Suprapubic skin (tissue), 4 donors: ENCODE measurements around the gene MAST4. TPM values are rescaled to one million over a fixed set of nuclear protein-coding genes. Genes with fewer than 3 reads are reported as not detected.

ENCODE experiments used
- DNase-seq, 2 donors: peaks; one replicate each; pipeline ENCODE4 v3.0.0-alpha.2; 2019; ENCODE audit warnings: low spot score in 2 of 2
- H3K27ac ChIP-seq: fragments of 200-600 bp; sonication (generic); one replicate; pipeline ENCODE4 v1.5.1; 2019
- H3K27me3 ChIP-seq: fragments of 200-600 bp; sonication (generic); one replicate; pipeline ENCODE4 v1.5.1; 2019
- H3K36me3 ChIP-seq: fragments of 200-600 bp; sonication (generic); one replicate; pipeline ENCODE4 v1.5.1; 2019
- H3K4me1 ChIP-seq: fragments of 200-600 bp; sonication (generic); one replicate; pipeline ENCODE4 v1.5.1; 2019
- H3K4me3 ChIP-seq: fragments of 200-600 bp; sonication (generic); one replicate; pipeline ENCODE4 v1.5.1; 2019; ENCODE audit warnings: mild to moderate bottlenecking
- H3K9me3 ChIP-seq: fragments of 200-600 bp; sonication (generic); one replicate; pipeline ENCODE4 v1.5.1; 2019
- EP300 ChIP-seq: sonication (generic); formaldehyde crosslinking; IDR thresholded peaks from one replicate; pipeline ENCODE4 v1.6.1; 2017; ENCODE audit warnings: antibody characterized with exemption
- POLR2A ChIP-seq, 2 donors: fragments of 450-650 bp; IDR thresholded peaks; one replicate each; pipeline ENCODE4 v1.6.1; 2017; ENCODE audit warnings: antibody characterized with exemption in 2 of 2, mild to moderate bottlenecking in 2 of 2, moderate library complexity in 2 of 2
- POLR2AphosphoS5 ChIP-seq, 3 donors: sonication (generic); formaldehyde crosslinking; IDR thresholded peaks; one replicate each; pipeline ENCODE4 v1.6.1; 2017; ENCODE audit warnings: antibody characterized with exemption in 3 of 3
- WGBS: methylation state at CpG from one replicate; pipeline ENCODE4 v1.1.5; 2018; 5-methylcytosine and 5-hydroxymethylcytosine counted together
- total RNA-seq, 4 donors: library from RNA; depleted of rRNA; stranded (reverse); fragments of >200 nt; gene quantifications; one replicate each; pipeline ENCODE4 v1.1.0, GENCODE V29; 2016
- TF ChIP-seq, protein P1 (sequence below), 2 donors: fragments of 200-600 bp in 1 of 2; fragments of 450-650 bp in 1 of 2; sonication (generic) in 1 of 2; IDR thresholded peaks; one replicate each; pipeline ENCODE4 v1.5.1; 2016 to 2019; ENCODE audit warnings: antibody characterized with exemption in 2 of 2, mild to moderate bottlenecking in 1 of 2, moderate library complexity in 1 of 2

The MAST4 gene
- total RNA-seq, 4 donors from 2014 or later: 79.2 to 144 (median 98.1) TPM

DNA sequence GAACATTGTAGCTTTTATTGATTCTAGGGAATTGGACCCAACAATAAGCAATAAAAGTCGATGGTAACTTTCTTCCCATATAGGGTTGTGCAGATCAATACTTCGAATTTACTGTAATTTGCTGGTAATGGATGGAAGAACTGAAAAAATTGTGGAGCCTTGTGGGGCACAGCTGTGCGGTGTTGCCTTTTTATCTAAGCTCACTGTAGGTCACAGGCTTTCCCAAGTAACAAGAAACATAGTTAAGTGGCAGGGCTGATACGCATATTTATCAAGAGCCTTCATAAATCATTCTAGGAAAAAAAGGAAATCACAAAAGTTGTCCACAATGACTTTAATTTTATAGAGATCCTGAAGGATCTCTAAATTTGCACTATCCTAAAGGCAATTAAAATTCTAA lies 292.9 kb downstream of the MAST4 start:
- H3K27ac ChIP-seq: no peak overlapping the region

DNA sequence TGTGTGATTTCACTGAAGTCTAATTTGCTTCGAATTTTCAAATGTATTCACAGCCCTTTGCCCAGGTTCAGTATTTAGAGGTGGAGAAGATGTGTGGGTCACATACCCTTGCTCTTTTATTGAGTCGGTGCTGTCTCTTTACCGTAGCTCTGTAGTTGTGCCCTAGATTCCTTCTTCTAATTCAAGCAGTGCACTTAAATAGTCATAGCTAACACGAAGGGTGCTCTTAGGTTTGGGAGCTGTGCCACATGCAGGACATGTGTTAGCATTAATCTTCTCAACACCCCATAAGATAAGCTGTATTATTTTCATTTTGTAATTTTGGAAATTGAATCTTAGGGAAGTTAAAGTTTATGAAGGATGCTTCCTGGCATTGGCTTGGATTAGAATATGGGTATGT lies 293.3 kb downstream of the MAST4 start:
- no peak for DNase-seq
- peaks cover 21% of the 10 kb centered on the region for H3K4me1 ChIP-seq
- H3K9me3 ChIP-seq: no peaks in the 10 kb centered on the region
- no peak overlapping the region for H3K27ac ChIP-seq
- WGBS: 51% methylated on average over 4 of the region's 4 CpGs
- TF ChIP-seq POLR2AphosphoS5 (IDR thresholded peaks at IDR 0.05): no peak
- TF ChIP-seq, protein P1, sequence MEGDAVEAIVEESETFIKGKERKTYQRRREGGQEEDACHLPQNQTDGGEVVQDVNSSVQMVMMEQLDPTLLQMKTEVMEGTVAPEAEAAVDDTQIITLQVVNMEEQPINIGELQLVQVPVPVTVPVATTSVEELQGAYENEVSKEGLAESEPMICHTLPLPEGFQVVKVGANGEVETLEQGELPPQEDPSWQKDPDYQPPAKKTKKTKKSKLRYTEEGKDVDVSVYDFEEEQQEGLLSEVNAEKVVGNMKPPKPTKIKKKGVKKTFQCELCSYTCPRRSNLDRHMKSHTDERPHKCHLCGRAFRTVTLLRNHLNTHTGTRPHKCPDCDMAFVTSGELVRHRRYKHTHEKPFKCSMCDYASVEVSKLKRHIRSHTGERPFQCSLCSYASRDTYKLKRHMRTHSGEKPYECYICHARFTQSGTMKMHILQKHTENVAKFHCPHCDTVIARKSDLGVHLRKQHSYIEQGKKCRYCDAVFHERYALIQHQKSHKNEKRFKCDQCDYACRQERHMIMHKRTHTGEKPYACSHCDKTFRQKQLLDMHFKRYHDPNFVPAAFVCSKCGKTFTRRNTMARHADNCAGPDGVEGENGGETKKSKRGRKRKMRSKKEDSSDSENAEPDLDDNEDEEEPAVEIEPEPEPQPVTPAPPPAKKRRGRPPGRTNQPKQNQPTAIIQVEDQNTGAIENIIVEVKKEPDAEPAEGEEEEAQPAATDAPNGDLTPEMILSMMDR (IDR thresholded peaks at IDR 0.05): no peak
- no peak for TF ChIP-seq POLR2A (IDR thresholded peaks at IDR 0.05)
- no peak for TF ChIP-seq EP300
- no peaks in the 10 kb centered on the region for H3K27me3 ChIP-seq
- H3K36me3 ChIP-seq: no peaks in the 10 kb centered on the region
- no peak overlapping the region for H3K4me3 ChIP-seq

More for the DNA sequence above, 292.9 kb downstream of the MAST4 start:
- DNase-seq: no peak
- TF ChIP-seq EP300 (no peak), POLR2A (IDR thresholded peaks at IDR 0.05) (no peak)
- TF ChIP-seq, protein P1 (IDR thresholded peaks at IDR 0.05): no peak
- H3K27me3 ChIP-seq: no peaks in the 10 kb centered on the region
- H3K4me3 ChIP-seq: no peak overlapping the region
- H3K9me3 ChIP-seq: no peaks in the 10 kb centered on the region
- no peaks in the 10 kb centered on the region for H3K36me3 ChIP-seq
- peaks cover 21% of the 10 kb centered on the region for H3K4me1 ChIP-seq
- 44% methylated on average over 4 of the region's 4 CpGs for WGBS

DNA sequence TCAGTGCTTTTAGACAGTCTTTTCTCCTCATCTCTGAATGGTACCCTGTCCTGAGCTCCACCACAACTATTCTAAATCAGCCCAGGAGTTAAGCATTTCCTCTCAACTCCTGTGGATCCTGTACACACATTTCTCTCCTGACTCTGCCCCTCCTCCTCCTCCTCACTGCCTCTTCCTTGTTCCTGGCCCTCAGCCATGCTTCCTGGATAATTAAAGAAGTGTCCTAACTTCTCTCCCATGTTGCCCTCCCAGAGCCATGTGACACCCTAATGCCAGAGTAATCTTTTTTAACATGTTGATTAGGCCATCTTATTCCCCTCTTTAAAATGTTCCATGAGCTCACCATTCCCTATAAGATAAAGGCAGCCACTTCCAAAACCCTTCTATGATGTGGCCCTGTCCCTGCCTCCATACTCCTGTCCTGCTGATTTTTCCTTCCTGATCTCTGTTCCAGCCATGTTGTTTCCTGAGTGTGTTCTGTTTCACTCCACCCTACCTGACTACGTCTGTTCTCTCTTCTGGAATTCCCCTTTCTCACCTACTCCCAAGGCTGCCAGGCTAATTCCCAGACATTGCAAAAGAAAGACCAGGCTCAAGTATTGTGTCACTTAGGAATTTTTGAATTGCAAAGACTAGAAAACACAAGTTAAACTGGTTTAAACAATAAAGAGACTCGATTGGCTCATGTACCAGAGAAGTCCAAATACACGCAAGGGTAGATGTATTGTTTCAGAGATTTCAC lies 295.2 kb downstream of the MAST4 start:
- no peaks in the 10 kb centered on the region for H3K36me3 ChIP-seq
- no peak for TF ChIP-seq POLR2A (IDR thresholded peaks at IDR 0.05)
- TF ChIP-seq POLR2AphosphoS5 (IDR thresholded peaks at IDR 0.05): no peak
- TF ChIP-seq EP300: no peak
- TF ChIP-seq, protein P1 (IDR thresholded peaks at IDR 0.05): no peak
- WGBS: 49% methylated on average over 3 of the region's 3 CpGs
- DNase-seq: no peak
- H3K27me3 ChIP-seq: no peaks in the 10 kb centered on the region
- H3K9me3 ChIP-seq: no peaks in the 10 kb centered on the region
- H3K27ac ChIP-seq: peak overlapping the region; percentile 57
- peaks cover 21% of the 10 kb centered on the region for H3K4me1 ChIP-seq
- H3K4me3 ChIP-seq: no peak overlapping the region

DNA sequence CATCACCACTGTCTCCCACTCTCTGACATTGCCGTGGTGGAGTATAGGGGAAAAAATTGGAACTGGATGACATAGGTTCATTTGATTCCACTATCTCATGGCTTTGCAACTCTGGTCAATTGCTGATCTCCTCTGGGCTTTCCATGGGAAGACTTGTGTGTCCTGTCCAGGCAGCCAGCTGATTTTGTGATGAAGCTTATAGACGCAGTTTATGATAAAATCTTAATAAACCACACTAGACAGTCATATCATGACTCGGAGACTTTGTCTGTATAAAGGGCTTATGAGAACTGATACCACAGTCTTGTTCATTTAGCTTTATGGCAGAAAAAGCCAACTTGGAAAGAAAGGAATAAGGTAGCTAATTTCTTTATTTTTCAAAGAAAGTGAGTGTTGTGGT lies 296.5 kb downstream of the MAST4 start:
- 79% methylated on average over 3 of the region's 3 CpGs for WGBS
- Histone ChIP-seq H3K36me3 (no peaks in the 10 kb centered on the region), H3K27me3 (peaks cover 3% of the 10 kb centered on the region), H3K27ac (no peak overlapping the region), H3K4me1 (peaks cover 21% of the 10 kb centered on the region), H3K4me3 (no peak overlapping the region), H3K9me3 (no peaks in the 10 kb centered on the region)
- TF ChIP-seq POLR2AphosphoS5 (IDR thresholded peaks at IDR 0.05): no peak
- no peak for TF ChIP-seq POLR2A (IDR thresholded peaks at IDR 0.05)
- no peak for TF ChIP-seq EP300
- TF ChIP-seq, protein P1 (IDR thresholded peaks at IDR 0.05): no peak
- DNase-seq: no peak

DNA sequence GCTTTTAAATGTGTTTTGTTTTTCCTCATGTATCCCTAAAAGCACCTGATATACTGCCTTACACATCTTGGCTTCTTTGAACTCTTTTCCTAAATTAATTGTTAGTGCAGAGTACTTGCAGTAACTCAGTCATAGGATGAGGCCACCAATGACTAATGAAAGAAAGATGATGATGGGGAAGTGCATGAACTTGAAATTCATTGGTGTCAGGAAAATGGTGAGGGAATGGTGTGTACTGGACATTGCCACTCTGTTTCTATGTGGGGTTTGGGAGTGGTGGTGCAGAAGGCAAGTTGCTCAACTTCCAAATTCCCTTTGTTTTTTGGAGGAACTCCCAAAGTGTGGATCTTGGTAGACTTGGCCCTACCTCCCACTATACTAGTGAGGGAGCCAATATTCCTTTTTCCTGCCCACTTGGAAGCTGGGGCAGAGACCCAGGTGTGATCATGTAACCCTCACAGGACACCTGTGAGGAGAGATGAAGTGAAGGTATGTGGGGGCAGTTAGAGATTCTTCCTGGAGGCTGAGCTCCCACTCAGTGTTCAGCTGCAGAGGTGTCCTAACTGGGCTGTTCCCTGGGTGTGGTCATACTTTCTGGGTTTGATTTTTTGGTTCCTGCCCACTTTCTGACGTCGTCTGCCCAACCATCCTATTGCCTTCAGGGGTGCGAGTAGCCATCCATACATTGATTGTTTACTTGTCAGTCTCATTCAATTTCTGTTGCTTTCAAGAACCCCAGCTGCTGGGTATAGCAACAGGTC lies 298.5 kb downstream of the MAST4 start:
- TF ChIP-seq POLR2A (IDR thresholded peaks at IDR 0.05): no peak
- H3K9me3 ChIP-seq: no peaks in the 10 kb centered on the region
- WGBS: 84% methylated on average over 3 of the region's 3 CpGs
- DNase-seq: no peak
- H3K27ac ChIP-seq: no peak overlapping the region
- H3K27me3 ChIP-seq: peaks cover 3% of the 10 kb centered on the region
- no peak overlapping the region for H3K4me3 ChIP-seq
- H3K36me3 ChIP-seq: no peaks in the 10 kb centered on the region
- peaks cover 13% of the 10 kb centered on the region for H3K4me1 ChIP-seq
